ENCODE results near the gene RNASE9.
"Not testable (repeated sequence)": the region's sequence is repeated elsewhere in the genome, so short reads cannot be mapped to it uniquely, and the experiment has no call there.

Gene RNASE9

GRCh38 chr14:20530771-20531571, 29.9 kb downstream of the RNASE9 start:
- peak; percentile 79 for FAIRE-seq
- DNase-seq (ENCODE audit: extremely low spot score, insufficient read length, low read depth) = no peak

GRCh38 chr14:20529806-20530205, 31.0 kb downstream of the RNASE9 start:
- FAIRE-seq = no peak
- DNase-seq (ENCODE audit: extremely low spot score, insufficient read length, low read depth) = no peak

- no peak for FAIRE-seq
- DNase-seq (ENCODE audit: extremely low spot score, insufficient read length, low read depth) = no peak
Observed at GRCh38 chr14:20524027-20524426, 36.8 kb downstream of the RNASE9 start.

- FAIRE-seq = no peak
- DNase-seq (ENCODE audit: extremely low spot score, insufficient read length, low read depth) = no peak
Observed at GRCh38 chr14:20522332-20522731, 38.5 kb downstream of the RNASE9 start.

- DNase-seq (ENCODE audit: extremely low spot score, insufficient read length, low read depth) = no peak
- no peak for FAIRE-seq
Observed at GRCh38 chr14:20516921-20517320, 43.9 kb downstream of the RNASE9 start.

GRCh38 chr14:20515846-20516245, 45.0 kb downstream of the RNASE9 start:
- DNase-seq (ENCODE audit: extremely low spot score, insufficient read length, low read depth) = no peak
- no peak for FAIRE-seq

- DNase-seq (ENCODE audit: extremely low spot score, insufficient read length, low read depth) (no peak), FAIRE-seq (no peak)
Observed at GRCh38 chr14:20512177-20512905, 48.5 kb downstream of the RNASE9 start.

GRCh38 chr14:20508367-20508766, 52.5 kb downstream of the RNASE9 start:
- no peak for DNase-seq (ENCODE audit: extremely low spot score, insufficient read length, low read depth)
- FAIRE-seq = no peak

GRCh38 chr14:20507537-20507936, 53.3 kb downstream of the RNASE9 start:
- FAIRE-seq = not testable (repeated sequence)

GRCh38 chr14:20506752-20507151, 54.1 kb downstream of the RNASE9 start:
- not testable (repeated sequence) for DNase-seq (ENCODE audit: extremely low spot score, insufficient read length, low read depth); FAIRE-seq

More at GRCh38 chr14:20507537-20507936, 53.3 kb downstream of the RNASE9 start:
- not testable (repeated sequence) for DNase-seq (ENCODE audit: extremely low spot score, insufficient read length, low read depth)

- not testable (repeated sequence) for DNase-seq (ENCODE audit: extremely low spot score, insufficient read length, low read depth); FAIRE-seq
Observed at GRCh38 chr14:20506276-20506675, 54.6 kb downstream of the RNASE9 start.

Measured in GM18507 (cell line).